H1 (cell line): Measurements from ENCODE around the gene JDP2. TPM values are rescaled to one million over a fixed set of nuclear protein-coding genes. Genes with fewer than 3 reads are reported as not detected.
A peak's percentile ranks its signal among the peaks of the same experiment; 100 is the strongest.

Experiments
- CBX8 ChIP-seq: fragments of 300-800, 300-1000 bp; sonication (generic); IDR thresholded peaks from 2 replicates; pipeline ENCODE4 v1.7.1; 2016; ENCODE audit warnings: low read depth, low read length, borderline replicate concordance
- CHD2 ChIP-seq: IDR thresholded peaks from 2 replicates; pipeline ENCODE4 v1.6.1; 2012; ENCODE audit warnings: low read length, improper control_type of control experiment
- CTBP2 ChIP-seq: IDR thresholded peaks from 2 replicates; pipeline ENCODE4 v1.7.0; 2011; ENCODE audit warnings: borderline replicate concordance, mild to moderate bottlenecking, moderate library complexity, mixed read lengths, low read length; ENCODE audit not compliant: insufficient read depth, insufficient read length
- EGR1 ChIP-seq: IDR thresholded peaks from 2 replicates; pipeline ENCODE4 v1.6.1; 2011; ENCODE audit warnings: low read depth, low read length, borderline replicate concordance
- GTF2F1 ChIP-seq: IDR thresholded peaks from 2 replicates; pipeline ENCODE4 v1.6.1; 2012; ENCODE audit warnings: low read depth, low read length, improper control_type of control experiment, borderline replicate concordance
- KDM1A ChIP-seq: fragments of 200-600, 300-600 bp; sonication (generic); IDR thresholded peaks from 2 replicates; pipeline ENCODE4 v1.7.1; 2016; ENCODE audit warnings: mild to moderate bottlenecking, low read length, borderline replicate concordance
- RXRA ChIP-seq: IDR thresholded peaks from 2 replicates; pipeline ENCODE4 v1.6.1; 2011; ENCODE audit warnings: low read depth, mild to moderate bottlenecking, low read length, moderate library complexity; ENCODE audit not compliant: insufficient read depth
- SP4 ChIP-seq: IDR thresholded peaks from 2 replicates; pipeline ENCODE4 v1.6.1; 2012; ENCODE audit warnings: low read length, inconsistent platforms
- TBP ChIP-seq: IDR thresholded peaks from 2 replicates; pipeline ENCODE4 v1.6.1; 2011; ENCODE audit warnings: low read depth, low read length, improper control_type of control experiment
- TEAD4 ChIP-seq: IDR thresholded peaks from 2 replicates; pipeline ENCODE4 v1.6.1; 2012; ENCODE audit warnings: low read depth, low read length, inconsistent platforms, mixed read lengths
- polyA plus RNA-seq, 7 experiments: library from polyadenylated mRNA; depleted of rRNA in 3 of 7; stranded (reverse) in 5 of 7; unstranded in 2 of 7; fragments of >200 nt in 5 of 7; fragments of 200-250 nt in 2 of 7; gene quantifications; 1 replicate in 5 of 7; 2 replicates in 1 of 7; 4 replicates in 1 of 7; pipeline versions ENCODE4 v1.2.1 to v1.2.3, GENCODE V29; 2011 to 2013; ENCODE audit warnings: missing spikeins in 2 of 7, mixed read lengths in 2 of 7
- total RNA-seq: library from RNA; stranded (reverse); fragmentation: NEBNext Ultra II Directional; extraction: Animal tissue kit (Norgen Biotek cat#: 25700); gene quantifications from 2 replicates; pipeline ENCODE4 v1.2.1, GENCODE V29; 2021
- TF ChIP-seq, protein P1 (sequence below): fragments of 300-600 bp; sonication (generic); IDR thresholded peaks from 2 replicates; pipeline ENCODE4 v1.7.1; 2012; ENCODE audit warnings: low read length, moderate library complexity, mild to moderate bottlenecking, inconsistent platforms; ENCODE audit not compliant: insufficient replicate concordance

Gene JDP2
- total and polyA plus RNA-seq, 2 of the 8 experiments (the other 6 are each of a cell fraction or from before 2014, with no cell fraction given): 8.9 to 27.2 TPM

- TF ChIP-seq, protein P1, sequence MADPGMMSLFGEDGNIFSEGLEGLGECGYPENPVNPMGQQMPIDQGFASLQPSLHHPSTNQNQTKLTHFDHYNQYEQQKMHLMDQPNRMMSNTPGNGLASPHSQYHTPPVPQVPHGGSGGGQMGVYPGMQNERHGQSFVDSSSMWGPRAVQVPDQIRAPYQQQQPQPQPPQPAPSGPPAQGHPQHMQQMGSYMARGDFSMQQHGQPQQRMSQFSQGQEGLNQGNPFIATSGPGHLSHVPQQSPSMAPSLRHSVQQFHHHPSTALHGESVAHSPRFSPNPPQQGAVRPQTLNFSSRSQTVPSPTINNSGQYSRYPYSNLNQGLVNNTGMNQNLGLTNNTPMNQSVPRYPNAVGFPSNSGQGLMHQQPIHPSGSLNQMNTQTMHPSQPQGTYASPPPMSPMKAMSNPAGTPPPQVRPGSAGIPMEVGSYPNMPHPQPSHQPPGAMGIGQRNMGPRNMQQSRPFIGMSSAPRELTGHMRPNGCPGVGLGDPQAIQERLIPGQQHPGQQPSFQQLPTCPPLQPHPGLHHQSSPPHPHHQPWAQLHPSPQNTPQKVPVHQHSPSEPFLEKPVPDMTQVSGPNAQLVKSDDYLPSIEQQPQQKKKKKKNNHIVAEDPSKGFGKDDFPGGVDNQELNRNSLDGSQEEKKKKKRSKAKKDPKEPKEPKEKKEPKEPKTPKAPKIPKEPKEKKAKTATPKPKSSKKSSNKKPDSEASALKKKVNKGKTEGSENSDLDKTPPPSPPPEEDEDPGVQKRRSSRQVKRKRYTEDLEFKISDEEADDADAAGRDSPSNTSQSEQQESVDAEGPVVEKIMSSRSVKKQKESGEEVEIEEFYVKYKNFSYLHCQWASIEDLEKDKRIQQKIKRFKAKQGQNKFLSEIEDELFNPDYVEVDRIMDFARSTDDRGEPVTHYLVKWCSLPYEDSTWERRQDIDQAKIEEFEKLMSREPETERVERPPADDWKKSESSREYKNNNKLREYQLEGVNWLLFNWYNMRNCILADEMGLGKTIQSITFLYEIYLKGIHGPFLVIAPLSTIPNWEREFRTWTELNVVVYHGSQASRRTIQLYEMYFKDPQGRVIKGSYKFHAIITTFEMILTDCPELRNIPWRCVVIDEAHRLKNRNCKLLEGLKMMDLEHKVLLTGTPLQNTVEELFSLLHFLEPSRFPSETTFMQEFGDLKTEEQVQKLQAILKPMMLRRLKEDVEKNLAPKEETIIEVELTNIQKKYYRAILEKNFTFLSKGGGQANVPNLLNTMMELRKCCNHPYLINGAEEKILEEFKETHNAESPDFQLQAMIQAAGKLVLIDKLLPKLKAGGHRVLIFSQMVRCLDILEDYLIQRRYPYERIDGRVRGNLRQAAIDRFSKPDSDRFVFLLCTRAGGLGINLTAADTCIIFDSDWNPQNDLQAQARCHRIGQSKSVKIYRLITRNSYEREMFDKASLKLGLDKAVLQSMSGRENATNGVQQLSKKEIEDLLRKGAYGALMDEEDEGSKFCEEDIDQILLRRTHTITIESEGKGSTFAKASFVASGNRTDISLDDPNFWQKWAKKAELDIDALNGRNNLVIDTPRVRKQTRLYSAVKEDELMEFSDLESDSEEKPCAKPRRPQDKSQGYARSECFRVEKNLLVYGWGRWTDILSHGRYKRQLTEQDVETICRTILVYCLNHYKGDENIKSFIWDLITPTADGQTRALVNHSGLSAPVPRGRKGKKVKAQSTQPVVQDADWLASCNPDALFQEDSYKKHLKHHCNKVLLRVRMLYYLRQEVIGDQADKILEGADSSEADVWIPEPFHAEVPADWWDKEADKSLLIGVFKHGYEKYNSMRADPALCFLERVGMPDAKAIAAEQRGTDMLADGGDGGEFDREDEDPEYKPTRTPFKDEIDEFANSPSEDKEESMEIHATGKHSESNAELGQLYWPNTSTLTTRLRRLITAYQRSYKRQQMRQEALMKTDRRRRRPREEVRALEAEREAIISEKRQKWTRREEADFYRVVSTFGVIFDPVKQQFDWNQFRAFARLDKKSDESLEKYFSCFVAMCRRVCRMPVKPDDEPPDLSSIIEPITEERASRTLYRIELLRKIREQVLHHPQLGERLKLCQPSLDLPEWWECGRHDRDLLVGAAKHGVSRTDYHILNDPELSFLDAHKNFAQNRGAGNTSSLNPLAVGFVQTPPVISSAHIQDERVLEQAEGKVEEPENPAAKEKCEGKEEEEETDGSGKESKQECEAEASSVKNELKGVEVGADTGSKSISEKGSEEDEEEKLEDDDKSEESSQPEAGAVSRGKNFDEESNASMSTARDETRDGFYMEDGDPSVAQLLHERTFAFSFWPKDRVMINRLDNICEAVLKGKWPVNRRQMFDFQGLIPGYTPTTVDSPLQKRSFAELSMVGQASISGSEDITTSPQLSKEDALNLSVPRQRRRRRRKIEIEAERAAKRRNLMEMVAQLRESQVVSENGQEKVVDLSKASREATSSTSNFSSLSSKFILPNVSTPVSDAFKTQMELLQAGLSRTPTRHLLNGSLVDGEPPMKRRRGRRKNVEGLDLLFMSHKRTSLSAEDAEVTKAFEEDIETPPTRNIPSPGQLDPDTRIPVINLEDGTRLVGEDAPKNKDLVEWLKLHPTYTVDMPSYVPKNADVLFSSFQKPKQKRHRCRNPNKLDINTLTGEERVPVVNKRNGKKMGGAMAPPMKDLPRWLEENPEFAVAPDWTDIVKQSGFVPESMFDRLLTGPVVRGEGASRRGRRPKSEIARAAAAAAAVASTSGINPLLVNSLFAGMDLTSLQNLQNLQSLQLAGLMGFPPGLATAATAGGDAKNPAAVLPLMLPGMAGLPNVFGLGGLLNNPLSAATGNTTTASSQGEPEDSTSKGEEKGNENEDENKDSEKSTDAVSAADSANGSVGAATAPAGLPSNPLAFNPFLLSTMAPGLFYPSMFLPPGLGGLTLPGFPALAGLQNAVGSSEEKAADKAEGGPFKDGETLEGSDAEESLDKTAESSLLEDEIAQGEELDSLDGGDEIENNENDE: no peak
- TF ChIP-seq RXRA: no peak
- peak; percentile 64; the same call in 1 of the 2 replicates for TF ChIP-seq TEAD4
- no peak for TF ChIP-seq KDM1A
- no peak for TF ChIP-seq SP4
- no peak for TF ChIP-seq EGR1
- TF ChIP-seq CHD2: no peak
- TF ChIP-seq CTBP2: no peak
- TF ChIP-seq TBP: no peak
- no peak for TF ChIP-seq GTF2F1
- no peak for TF ChIP-seq CBX8
Measured at GRCh38 chr14:75476274-75476995, 48.6 kb downstream of the JDP2 start (continued).
